H1 (cell line): ENCODE results near the gene BMI1. TPM values are rescaled to one million over a fixed set of nuclear protein-coding genes. Genes with fewer than 3 reads are reported as not detected.

Experiments used
- CTCF ChIA-PET: fragments of 300-600 bp; sonication (Branson Sonifier 250); formaldehyde crosslinking; loops from one replicate; lab custom pipeline; 2021; ENCODE audit not compliant: partially characterized antibody; lab: Charles Lee
- POLR2A ChIA-PET: fragments of 300-600 bp; sonication (Branson Sonifier 250); formaldehyde crosslinking; loops from one replicate; lab custom pipeline; 2021; ENCODE audit warnings: inconsistent platforms; ENCODE audit not compliant: partially characterized antibody; lab: Charles Lee
- DNase-seq, 2 experiments: peaks; one replicate each; pipeline versions ENCODE4 v3.0.0 to v3.0.0-alpha.2; 2010 to 2022; ENCODE audit warnings: low spot score in 2 of 2, low read depth in 1 of 2, mixed read lengths in 1 of 2
- FAIRE-seq: peaks from 2 replicates; lab custom pipeline; 2011; peaks lifted over from hg19 to GRCh38; lab: Jason Lieb, UNC
- H2AFZ ChIP-seq: 2 replicates; pipeline ENCODE4 v1.8.1; 2012; ENCODE audit warnings: low read length, inconsistent platforms
- H2AK5ac ChIP-seq: 2 replicates; pipeline ENCODE4 v1.6.1; 2013; ENCODE audit warnings: low read depth, low read length
- H2BK120ac ChIP-seq: replicated peaks from 2 replicates; pipeline ENCODE3; 2013; ENCODE audit warnings: low read depth, low read length, inconsistent platforms
- H2BK12ac ChIP-seq: 2 replicates; pipeline ENCODE4 v1.6.1; 2013; ENCODE audit warnings: low read depth, low read length
- H2BK15ac ChIP-seq: 2 replicates; pipeline ENCODE4 v1.6.1; 2013; ENCODE audit warnings: low read length
- H2BK20ac ChIP-seq: 2 replicates; pipeline ENCODE4 v1.6.1; 2013; ENCODE audit warnings: low read length
- H2BK5ac ChIP-seq: 2 replicates; pipeline ENCODE4 v1.6.1; 2013; ENCODE audit warnings: low read depth, low read length
- H3K14ac ChIP-seq: 2 replicates; pipeline ENCODE4 v1.6.1; 2013; ENCODE audit warnings: inconsistent platforms; ENCODE audit not compliant: insufficient read length
- H3K18ac ChIP-seq: 2 replicates; pipeline ENCODE4 v1.6.1; 2013; ENCODE audit warnings: low read length; ENCODE audit errors: extremely low read depth
- H3K23ac ChIP-seq: 2 replicates; pipeline ENCODE4 v1.6.1; 2013; ENCODE audit warnings: inconsistent platforms; ENCODE audit not compliant: insufficient read length
- H3K23me2 ChIP-seq: 2 replicates; pipeline ENCODE4 v1.6.1; 2013; ENCODE audit warnings: low read depth, low read length
- H3K27ac ChIP-seq: 2 replicates; pipeline ENCODE4 v1.6.1; 2011; ENCODE audit warnings: low read depth, low read length, inconsistent platforms
- H3K27me3 ChIP-seq, 4 experiments: replicated peaks in 1 of 4; 1 replicate in 1 of 4; 2 replicates in 3 of 4; pipeline versions ENCODE4 v1.6.1 to v1.8.1; 2011 to 2013; ENCODE audit warnings: low read length in 3 of 4, mild to moderate bottlenecking in 3 of 4, inconsistent platforms in 2 of 4, mixed read lengths in 2 of 4, moderate library complexity in 1 of 4; ENCODE audit not compliant: control insufficient read depth in 3 of 4, insufficient read depth in 3 of 4; ENCODE audit errors: extremely low read depth in 1 of 4
- H3K36me3 ChIP-seq, 4 experiments: 2 replicates each; pipeline versions ENCODE4 v1.6.1 to v1.8.1; 2011 to 2013; ENCODE audit warnings: mild to moderate bottlenecking in 4 of 4, low read length in 3 of 4, moderate library complexity in 2 of 4, control low read depth in 1 of 4, inconsistent platforms in 1 of 4; ENCODE audit not compliant: insufficient read depth in 4 of 4, control insufficient read depth in 2 of 4
- H3K4ac ChIP-seq: replicated peaks from 2 replicates; pipeline ENCODE3; 2013; ENCODE audit warnings: low read length, low read depth, mixed read lengths, inconsistent platforms; ENCODE audit not compliant: insufficient read length
- H3K4me1 ChIP-seq, 4 experiments: replicated peaks in 1 of 4; 1 replicate in 1 of 4; 2 replicates in 3 of 4; pipeline versions ENCODE4 v1.6.1 to v1.8.1; 2011 to 2013; ENCODE audit warnings: low read length in 3 of 4, inconsistent platforms in 2 of 4, mixed read lengths in 1 of 4; ENCODE audit not compliant: insufficient read depth in 4 of 4, control insufficient read depth in 3 of 4
- H3K4me2 ChIP-seq, 2 experiments: 2 replicates each; pipeline versions ENCODE4 v1.6.1 to v1.8.1; 2011 to 2013; ENCODE audit warnings: low read depth in 2 of 2, low read length in 2 of 2, control low read depth in 1 of 2, inconsistent platforms in 1 of 2, mild to moderate bottlenecking in 1 of 2; ENCODE audit not compliant: insufficient read depth in 1 of 2
- H3K4me3 ChIP-seq, 4 experiments: fragments of 200-600, 300-600 bp in 1 of 4; sonication (generic), shearing (Covaris generic), sonication (Bioruptor Twin) in 1 of 4; 2 replicates each; pipeline versions ENCODE4 v1.5.1 to v1.8.1; 2011 to 2016; ENCODE audit warnings: low read length in 4 of 4, low read depth in 3 of 4, control low read depth in 2 of 4, inconsistent platforms in 2 of 4, mild to moderate bottlenecking in 2 of 4, mixed read lengths in 1 of 4, moderate library complexity in 1 of 4; ENCODE audit not compliant: insufficient read depth in 2 of 4; ENCODE audit errors: extremely low read depth in 1 of 4
- H3K56ac ChIP-seq: replicated peaks from 2 replicates; pipeline ENCODE3; 2013; ENCODE audit warnings: low read depth, mild to moderate bottlenecking, mixed read lengths, low read length, inconsistent platforms; ENCODE audit not compliant: insufficient read length
- H3K79me1 ChIP-seq: 2 replicates; pipeline ENCODE4 v1.6.1; 2013; ENCODE audit warnings: low read depth, low read length, control low read depth
- H3K79me2 ChIP-seq, 2 experiments: 2 replicates each; pipeline versions ENCODE4 v1.6.1 to v1.8.1; 2012 to 2013; ENCODE audit warnings: low read length in 2 of 2, mild to moderate bottlenecking in 2 of 2, inconsistent platforms in 1 of 2; ENCODE audit not compliant: insufficient read depth in 2 of 2, control insufficient read depth in 1 of 2
- H3K9ac ChIP-seq, 4 experiments: replicated peaks in 1 of 4; 1 replicate in 1 of 4; 2 replicates in 3 of 4; pipeline versions ENCODE4 v1.6.1 to v1.8.1; 2011 to 2013; ENCODE audit warnings: low read depth in 3 of 4, low read length in 3 of 4, control low read depth in 2 of 4, mild to moderate bottlenecking in 2 of 4, moderate library complexity in 2 of 4, inconsistent platforms in 1 of 4; ENCODE audit errors: extremely low read depth in 1 of 4
- H3K9me3 ChIP-seq, 2 experiments: 2 replicates each; pipeline versions ENCODE4 v1.6.1 to v1.8.1; 2012 to 2013; ENCODE audit warnings: mild to moderate bottlenecking in 2 of 2, moderate library complexity in 2 of 2, control low read depth in 1 of 2, inconsistent platforms in 1 of 2, low read depth in 1 of 2, low read length in 1 of 2, mixed read lengths in 1 of 2; ENCODE audit not compliant: insufficient read depth in 2 of 2
- H4K20me1 ChIP-seq, 2 experiments: replicated peaks in 1 of 2; 2 replicates each; pipeline versions ENCODE3 to v1.8.1; 2011 to 2013; ENCODE audit warnings: inconsistent platforms in 2 of 2, low read length in 2 of 2, mild to moderate bottlenecking in 1 of 2; ENCODE audit not compliant: insufficient read depth in 2 of 2, control insufficient read depth in 1 of 2
- H4K5ac ChIP-seq: 2 replicates; pipeline ENCODE4 v1.6.1; 2013; ENCODE audit warnings: low read length, low read depth, mixed read lengths, inconsistent platforms; ENCODE audit not compliant: insufficient read length
- H4K8ac ChIP-seq: 2 replicates; pipeline ENCODE4 v1.8.0; 2013; ENCODE audit warnings: mild to moderate bottlenecking, moderate library complexity, low read length, inconsistent platforms; ENCODE audit not compliant: insufficient read depth; ENCODE audit errors: extremely low read depth
- H4K91ac ChIP-seq: replicated peaks from 2 replicates; pipeline ENCODE3; 2013; ENCODE audit warnings: low read length, mixed read lengths, inconsistent platforms; ENCODE audit not compliant: insufficient read length
- CEBPB ChIP-seq: IDR thresholded peaks from 2 replicates; pipeline ENCODE4 v1.6.1; 2012; ENCODE audit warnings: low read depth, low read length
- CREB1 ChIP-seq: IDR thresholded peaks from 2 replicates; pipeline ENCODE4 v1.6.1; 2012; ENCODE audit warnings: inconsistent platforms
- FOSL1 ChIP-seq: IDR thresholded peaks from 2 replicates; pipeline ENCODE4 v1.6.1; 2011; ENCODE audit warnings: mild to moderate bottlenecking, low read depth, low read length, moderate library complexity; ENCODE audit not compliant: insufficient read depth
- KDM5A ChIP-seq: fragments of 200-600 bp; IDR thresholded peaks from 2 replicates; pipeline ENCODE4 v1.7.1; 2012; ENCODE audit warnings: mild to moderate bottlenecking, low read length, inconsistent platforms, mixed read lengths
- MAFK ChIP-seq: IDR thresholded peaks from 2 replicates; pipeline ENCODE4 v1.6.1; 2012; ENCODE audit warnings: low read depth, mild to moderate bottlenecking, improper control_type of control experiment, low read length
- NANOG ChIP-seq: IDR thresholded peaks from 2 replicates; pipeline ENCODE4 v1.6.1; 2011; ENCODE audit warnings: low read length, low read depth, mild to moderate bottlenecking, inconsistent platforms; ENCODE audit not compliant: insufficient read depth, poor library complexity, severe bottlenecking
- RBBP5 ChIP-seq: IDR thresholded peaks from 2 replicates; pipeline ENCODE4 v1.7.1; 2012; ENCODE audit warnings: low read depth, mild to moderate bottlenecking, inconsistent platforms, low read length, moderate library complexity, borderline replicate concordance
- RNF2 ChIP-seq: fragments of 200-900, 300-1000 bp; sonication (generic); IDR thresholded peaks from 2 replicates; pipeline ENCODE4 v1.7.1; 2016; ENCODE audit warnings: borderline replicate concordance, low read depth, mild to moderate bottlenecking, antibody characterized with exemption, low read length; ENCODE audit not compliant: poor library complexity, severe bottlenecking; ENCODE audit errors: missing control alignments
- RXRA ChIP-seq: IDR thresholded peaks from 2 replicates; pipeline ENCODE4 v1.6.1; 2011; ENCODE audit warnings: low read depth, mild to moderate bottlenecking, low read length, moderate library complexity; ENCODE audit not compliant: insufficient read depth
- SIN3A ChIP-seq, 2 experiments: IDR thresholded peaks in 1 of 2; conservative IDR thresholded peaks in 1 of 2; 2 replicates each; pipeline ENCODE4 v1.6.1; 2011 to 2012; ENCODE audit warnings: low read length in 2 of 2, improper control_type of control experiment in 1 of 2, low read depth in 1 of 2, mild to moderate bottlenecking in 1 of 2
- YY1 ChIP-seq: IDR thresholded peaks from 2 replicates; pipeline ENCODE4 v1.6.1; 2011; ENCODE audit warnings: low read depth, mild to moderate bottlenecking, low read length
- WGBS, 2 experiments: shearing (Covaris generic) in 1 of 2; methylation state at CpG; one replicate each; pipeline versions ENCODE4 v1.1.6 to v1.1.7; 2013 to 2015; ENCODE audit warnings: low lambda C conversion rate in 2 of 2, mixed read lengths in 2 of 2, inconsistent platforms in 1 of 2, low coverage in 1 of 2, missing lambda C conversion rate in 1 of 2; ENCODE audit not compliant: insufficient replicate concordance in 2 of 2, insufficient coverage in 1 of 2, insufficient read length in 1 of 2; ENCODE audit errors: extremely low coverage in 1 of 2, missing lambda C conversion rate in 1 of 2; 5-methylcytosine and 5-hydroxymethylcytosine counted together
- polyA plus RNA-seq, 7 experiments: library from polyadenylated mRNA; depleted of rRNA in 3 of 7; stranded (reverse) in 5 of 7; unstranded in 2 of 7; fragments of >200 nt in 5 of 7; fragments of 200-250 nt in 2 of 7; gene quantifications; 1 replicate in 5 of 7; 2 replicates in 1 of 7; 4 replicates in 1 of 7; pipeline versions ENCODE4 v1.2.1 to v1.2.3, GENCODE V29; 2011 to 2013; ENCODE audit warnings: missing spikeins in 2 of 7, mixed read lengths in 2 of 7
- total RNA-seq: library from RNA; stranded (reverse); fragmentation: NEBNext Ultra II Directional; extraction: Animal tissue kit (Norgen Biotek cat#: 25700); gene quantifications from 2 replicates; pipeline ENCODE4 v1.2.1, GENCODE V29; 2021

Gene BMI1
- total and polyA plus RNA-seq, 2 of the 8 experiments (the other 6 are each of a cell fraction or from before 2014, with no cell fraction given), result 2.8 to 10.7 TPM

- POLR2A ChIA-PET, result no interaction called here
- Histone ChIP-seq H4K20me1 (peaks cover 2 to 9% of the 10 kb centered on the region in 2 experiments), H4K91ac (no peak overlapping the region), H3K56ac (no peak overlapping the region), H2BK12ac (no peak overlapping the region), H2AK5ac (no peak overlapping the region), H3K36me3 (no peaks in the 10 kb centered on the region; a peak in 1 of 8 replicates), H3K9me3 (no peaks in the 10 kb centered on the region; a peak in 1 of 4 replicates), H3K18ac (no peak overlapping the region), H3K23ac (no peak overlapping the region), H3K4me3 (no peak overlapping the region), H3K4ac (no peak overlapping the region), H3K27ac (no peak overlapping the region), H2BK5ac (no peak overlapping the region), H2BK120ac (no peak overlapping the region), H2BK15ac (no peak overlapping the region), H3K14ac (no peak overlapping the region), H2AFZ (no peak overlapping the region), H3K79me1 (no peaks in the 10 kb centered on the region), H3K9ac (no peak overlapping the region), H4K5ac (no peak overlapping the region), H3K23me2 (peaks cover 7% of the 10 kb centered on the region; the same call in 1 of the 2 replicates), H3K79me2 (no peaks in the 10 kb centered on the region), H3K27me3 (peaks cover 49 to 96% (median 78%) of the 10 kb centered on the region in 4 experiments), H2BK20ac (no peak overlapping the region), H3K4me1 (peaks cover 0 to 5% (median 3%) of the 10 kb centered on the region in 4 experiments; a peak in 3 of 7 replicates), H3K4me2 (no peak overlapping the region; a peak in 1 of 4 replicates), H4K8ac (no peak overlapping the region)
- TF ChIP-seq YY1 (no peak), RBBP5 (no peak), CREB1 (no peak), NANOG (no peak), RNF2 (no peak), KDM5A (no peak), RXRA (no peak), MAFK (no peak), CEBPB (no peak), SIN3A (conservative IDR thresholded peaks at IDR 0.05 in 1 of 2, IDR thresholded peaks at IDR 0.05 in 1 of 2; ENCODE audit: low read depth in 1 of 2, low read length in 2 of 2) (no peak), FOSL1 (no peak)
- DNase-seq (no peak), FAIRE-seq (no peak)
- 60% methylated on average over 1 of the region's 1 CpG; no CpG with 5 or more reads in 1 of the 2 experiments for WGBS, 2 experiments
- CTCF ChIA-PET, result interaction anchor here (1.5 kb wide), 1 partner anchor 20 kb away, joined by 3 read pairs; no protein-coding TSS in a partner anchor
These were observed 23.4 kb downstream of the BMI1 start for GRCh38 chr10:22344249-22344648.
